GM18511 (cell line): ENCODE data around the gene C1orf185.
A peak's percentile ranks its signal among the peaks of the same experiment; 100 is the strongest.
"Not testable (repeated sequence)": the region's sequence is repeated elsewhere in the genome, so short reads cannot be mapped to it uniquely, and the experiment has no call there.

Experiments used
- ATAC-seq: cut with Tn5 transposase; IDR thresholded peaks from one replicate; pipeline ENCODE4 v1.9.1; 2021; ENCODE audit warnings: mild to moderate bottlenecking, moderate library complexity; ENCODE audit not compliant: unreplicated experiment

The C1orf185 gene

DNA sequence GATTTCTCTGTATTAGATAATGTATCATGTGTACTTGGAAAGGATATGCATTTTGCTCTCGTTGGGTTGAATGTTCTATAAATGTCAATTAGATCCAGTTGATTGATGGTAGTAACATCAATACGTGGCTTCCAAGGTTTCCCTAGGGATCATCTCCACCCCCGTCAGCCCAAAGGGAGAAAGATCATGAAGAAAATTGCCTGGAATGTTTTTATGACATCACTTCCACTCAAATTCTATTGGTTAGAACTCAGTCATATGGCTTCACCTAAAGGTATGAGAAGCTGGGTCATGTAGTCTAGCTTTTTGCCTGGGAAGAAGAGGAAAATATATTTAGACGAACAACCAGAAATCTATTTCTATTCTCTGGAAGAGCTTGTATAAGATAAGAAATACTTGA is at the start of gene C1orf185:
C1orf185 (plus strand) TSS at position 253 of the 400 bp plus-strand sequence; CDS start at position 259, 6 bp downstream.
- ATAC-seq = no peak

DNA sequence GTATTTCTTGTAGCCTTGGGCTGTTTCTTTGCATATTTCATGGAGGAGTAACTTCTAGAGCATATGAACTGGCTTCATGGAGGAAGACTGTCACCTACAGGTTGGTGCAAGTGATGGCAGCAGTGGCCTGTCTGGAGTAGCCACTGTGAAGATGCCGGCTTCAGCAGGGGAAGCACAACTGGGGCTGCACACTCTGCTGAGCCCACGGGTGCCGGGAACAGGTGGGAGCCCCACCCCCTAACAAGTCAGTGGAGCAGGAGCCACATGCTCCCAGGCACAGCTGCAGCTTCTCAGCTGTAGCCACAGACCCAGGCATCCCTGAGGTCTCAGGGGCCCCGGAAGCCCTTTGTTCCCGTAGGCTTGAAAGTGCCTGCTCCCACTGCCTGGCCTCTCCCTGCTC is 43.2 kb upstream of the C1orf185 start:
- no peak for ATAC-seq

DNA sequence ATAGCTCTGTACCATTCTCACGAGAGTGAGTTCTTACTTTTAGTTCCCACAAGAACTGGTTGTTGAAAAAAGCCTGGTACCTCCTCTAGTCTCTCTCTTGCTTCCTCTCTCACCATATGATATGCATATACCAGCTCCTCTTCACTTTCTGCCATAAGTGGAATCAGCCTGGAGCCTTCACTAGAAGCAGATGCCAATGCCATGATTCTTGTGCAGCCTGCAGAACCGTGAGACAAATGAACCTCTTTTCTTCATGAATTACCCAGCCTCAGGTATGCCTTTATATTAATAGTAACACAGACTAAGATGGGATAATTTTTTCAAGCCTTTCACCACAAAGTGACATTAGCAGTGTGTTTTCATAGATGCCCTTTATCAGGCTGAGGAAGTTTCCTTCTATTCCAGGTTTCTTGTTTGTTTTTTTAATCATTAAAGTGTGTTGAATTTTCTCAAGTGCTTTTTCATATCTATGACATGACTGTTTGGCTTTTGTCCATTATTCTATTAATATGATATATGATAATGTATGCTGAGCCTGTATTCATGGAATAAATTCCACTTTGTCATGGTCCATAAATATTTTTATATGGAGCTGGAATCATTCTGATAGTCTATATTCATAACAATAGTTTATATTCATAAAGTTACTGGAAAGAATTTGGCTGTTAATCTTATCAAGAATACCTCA is 40.7 kb upstream of the C1orf185 start:
- ATAC-seq = no peak

DNA sequence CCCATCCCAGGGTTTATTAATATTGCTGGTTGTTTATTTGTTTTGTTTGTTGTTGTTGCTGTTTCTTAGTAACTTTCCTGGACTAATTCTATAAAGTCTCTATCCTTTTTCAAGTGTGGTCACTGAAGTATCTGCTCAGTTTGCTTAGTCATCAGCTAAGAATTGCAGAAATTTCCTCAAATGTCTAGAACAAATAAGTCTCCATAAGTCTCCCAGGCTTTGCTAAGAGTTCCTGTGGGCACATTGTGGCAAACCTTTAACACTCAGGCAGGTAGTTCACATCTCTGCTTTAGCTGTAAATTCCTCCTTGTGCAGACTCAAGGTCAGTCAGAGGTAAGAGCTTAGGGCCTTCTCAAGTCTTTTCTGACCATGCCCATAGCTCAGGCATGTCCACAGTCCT is 38.9 kb upstream of the C1orf185 start:
- ATAC-seq = no peak

DNA sequence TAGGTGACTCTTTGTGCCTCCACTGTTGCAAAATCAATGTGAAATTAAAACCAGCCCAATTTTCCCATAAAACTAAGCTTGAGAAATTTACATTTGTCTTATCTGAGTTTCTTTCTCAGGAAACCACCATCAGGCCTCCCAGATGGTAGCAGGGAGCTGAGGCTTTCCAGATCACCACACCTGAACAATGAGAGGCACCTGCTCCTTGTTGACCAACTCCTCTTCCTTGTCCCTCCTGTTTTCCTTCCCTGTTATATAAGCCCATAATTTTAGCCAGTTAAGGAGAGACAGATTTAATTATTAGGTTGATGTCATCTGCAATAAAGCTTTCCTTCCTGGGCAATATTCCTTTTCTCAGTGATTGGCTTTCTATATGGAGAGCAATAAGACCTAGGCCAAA is 32.0 kb upstream of the C1orf185 start:
- no peak for ATAC-seq

DNA sequence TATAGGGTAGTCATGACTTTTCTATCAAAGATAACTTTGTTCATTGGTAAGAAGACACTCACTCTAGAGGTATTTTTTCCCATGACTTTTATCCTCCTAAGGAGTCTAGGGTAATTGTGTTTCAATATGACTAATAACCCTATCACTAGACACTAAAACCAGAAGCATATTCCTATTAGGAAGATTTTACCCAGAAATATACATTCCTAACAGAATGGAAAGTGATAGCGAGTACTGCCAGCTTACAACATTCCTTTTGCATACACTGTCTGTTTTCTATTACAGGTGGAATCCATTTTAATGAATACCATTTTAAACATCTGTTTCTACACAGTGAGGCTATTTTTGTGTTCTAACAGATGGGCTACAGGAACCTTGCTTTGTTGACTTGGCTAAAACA is 31.4 kb upstream of the C1orf185 start:
- no peak for ATAC-seq

DNA sequence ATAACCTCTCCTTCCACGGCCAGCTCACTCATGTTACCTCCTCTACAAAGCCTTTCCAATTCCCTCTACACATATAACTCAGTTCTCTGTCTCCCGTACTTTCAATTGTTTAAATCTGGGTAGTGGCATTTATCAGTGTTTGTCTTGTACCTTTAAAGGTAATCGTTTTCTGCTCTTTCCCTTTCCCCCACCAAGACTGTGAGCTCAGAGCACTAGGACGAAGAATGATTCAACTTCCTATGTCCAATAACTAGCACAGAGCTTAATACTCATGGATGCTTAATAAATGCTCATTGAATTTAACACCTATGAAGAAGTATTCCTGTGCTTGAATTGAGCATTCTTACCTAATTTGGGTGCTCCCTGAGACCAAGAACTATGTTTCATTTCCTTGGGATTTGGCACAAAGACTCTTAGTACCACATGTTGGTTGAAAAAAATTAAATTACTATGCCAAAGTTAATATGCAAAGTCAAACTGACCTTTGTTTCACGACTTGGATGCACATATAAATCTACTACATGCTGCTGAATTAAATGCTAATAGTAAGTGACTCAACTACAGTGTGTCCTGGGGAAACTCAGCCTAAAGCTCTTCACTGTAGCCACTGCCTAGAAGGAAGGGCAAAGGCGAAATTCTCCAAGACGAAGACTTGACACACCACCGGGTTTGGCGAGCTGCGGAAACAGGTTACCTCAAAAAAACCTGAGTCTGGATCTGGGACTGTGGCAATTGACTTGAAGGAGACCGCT is 30.6 kb upstream of the C1orf185 start:
- ATAC-seq = no peak

DNA sequence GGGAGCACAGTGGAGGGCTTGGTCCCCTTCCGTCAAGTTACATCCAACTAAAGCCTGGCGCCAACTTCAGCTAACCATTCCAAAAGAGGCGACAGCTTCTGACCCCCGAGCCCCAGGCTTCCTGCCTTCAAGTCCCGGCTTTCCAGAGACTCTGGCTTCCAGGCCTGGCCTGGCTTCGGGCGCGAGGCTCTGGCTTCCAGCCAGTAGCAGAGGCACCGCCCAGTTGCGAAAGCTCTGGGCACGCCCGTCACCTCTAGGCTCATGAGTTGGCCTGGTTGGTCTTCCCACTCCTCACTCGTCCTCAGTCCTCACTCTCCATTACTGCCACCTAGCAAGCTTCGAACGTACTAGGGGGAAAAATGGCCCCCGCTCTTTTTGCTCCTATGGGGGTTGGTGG is 30.0 kb upstream of the C1orf185 start:
- no peak for ATAC-seq

DNA sequence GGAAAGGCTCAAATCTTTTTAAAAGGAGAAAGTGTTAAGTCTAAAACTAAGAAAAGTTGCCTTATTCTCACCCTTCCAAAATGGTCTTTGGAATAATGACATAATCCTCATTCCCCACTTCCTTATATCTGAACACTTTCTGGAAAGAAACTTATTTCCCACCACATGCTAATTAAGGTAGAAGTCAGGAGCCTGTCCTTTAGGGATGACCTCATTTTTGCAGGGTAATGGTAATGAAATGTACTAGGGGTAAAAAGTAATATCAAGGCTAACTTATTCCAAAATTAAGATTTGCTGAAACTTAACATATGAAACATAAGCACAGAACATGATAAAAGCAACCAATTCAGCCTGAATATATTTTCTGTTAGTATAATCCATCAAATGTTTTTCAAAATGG is 29.4 kb upstream of the C1orf185 start:
- no peak for ATAC-seq

DNA sequence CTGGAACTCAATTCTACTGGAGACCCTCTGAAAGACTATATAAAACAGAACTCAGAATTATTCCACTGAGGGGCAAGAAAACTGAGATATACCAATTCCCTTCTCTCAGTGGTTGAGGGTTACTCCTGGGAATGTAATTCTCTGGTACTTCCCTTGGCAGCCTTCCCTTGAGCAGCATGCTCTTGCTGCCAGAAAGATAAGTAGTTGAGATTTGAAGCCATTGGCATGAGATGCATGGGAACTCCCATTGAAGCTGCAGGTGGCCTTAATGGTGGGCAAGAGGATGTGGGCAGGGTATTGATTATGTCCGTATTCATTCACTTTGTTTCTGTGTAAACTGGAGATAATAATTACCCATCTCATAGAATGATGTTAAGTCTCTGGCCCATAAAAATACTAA is 28.6 kb upstream of the C1orf185 start:
- no peak for ATAC-seq

DNA sequence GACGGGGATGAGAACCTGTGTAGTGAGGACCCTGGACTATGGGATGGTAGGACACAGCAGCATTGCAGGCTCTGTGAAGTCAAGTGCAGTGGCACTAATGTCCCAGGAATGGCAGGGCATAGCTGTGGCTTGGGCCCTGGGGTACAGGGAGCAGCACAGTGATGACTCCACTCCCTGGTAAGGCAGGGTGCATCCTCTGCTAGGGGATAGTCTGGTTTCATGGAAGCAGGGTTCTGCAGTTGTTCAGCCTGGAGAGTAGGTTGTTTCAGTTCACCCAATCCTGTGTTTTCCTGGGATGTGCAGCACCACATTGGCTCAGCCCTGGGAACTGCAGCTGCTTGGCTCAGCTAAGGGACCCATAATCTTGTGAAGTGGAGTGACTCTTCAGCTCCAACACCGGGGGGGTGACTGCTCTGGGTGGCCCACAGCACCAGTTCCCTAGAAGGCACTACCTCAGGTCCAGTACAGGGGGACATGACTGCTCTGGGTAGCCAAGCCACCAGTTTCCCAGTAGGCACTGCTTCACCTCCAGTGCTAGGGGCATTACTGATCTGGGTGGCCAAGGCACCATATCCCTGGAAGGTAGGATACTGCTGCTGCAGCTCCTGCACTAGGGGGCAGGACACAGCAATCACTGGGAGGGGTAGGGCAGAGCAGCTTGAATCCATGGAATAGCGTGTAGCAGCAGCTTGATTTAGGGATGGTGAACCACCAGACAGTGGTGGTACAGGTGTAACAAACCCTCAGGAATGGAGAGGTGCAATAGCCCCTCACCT is 15.3 kb upstream of the C1orf185 start:
- no peak for ATAC-seq

DNA sequence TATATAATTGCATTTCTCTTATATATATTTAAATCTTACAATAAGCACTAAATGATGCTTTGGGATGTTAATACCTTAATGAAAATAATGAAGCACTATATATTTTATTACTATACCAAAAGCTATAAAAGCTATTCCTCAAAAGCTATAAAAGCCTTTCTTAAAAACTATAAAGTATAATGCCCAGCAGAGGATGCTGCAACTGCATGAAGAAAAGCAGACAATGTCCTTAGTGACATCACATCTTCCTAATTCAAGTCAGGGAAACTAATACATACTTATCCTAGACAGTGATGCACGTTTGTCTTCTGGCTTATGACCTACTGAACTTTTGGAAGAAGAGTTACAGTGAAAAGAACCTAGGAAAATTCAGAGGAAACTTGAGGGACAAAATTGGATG is 13.6 kb upstream of the C1orf185 start:
- ATAC-seq = no peak

DNA sequence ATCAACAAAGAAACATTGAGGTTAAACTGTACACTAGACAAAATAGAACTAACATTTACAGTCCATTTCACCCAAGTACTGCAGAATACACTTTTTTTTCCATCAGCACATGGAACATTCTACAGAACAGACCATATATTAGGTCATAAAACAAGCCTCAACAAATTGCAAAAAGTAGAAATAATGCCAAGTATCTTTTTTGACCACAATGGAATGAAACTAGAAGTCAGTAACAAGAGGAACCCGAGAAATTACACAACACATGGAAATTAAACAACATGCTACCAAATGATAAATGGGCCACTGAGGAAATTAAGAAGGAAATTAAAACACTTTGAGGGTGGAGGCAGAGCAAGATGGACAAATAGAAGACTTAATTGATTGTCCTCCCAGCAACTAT is 8.4 kb upstream of the C1orf185 start:
- no peak for ATAC-seq

DNA sequence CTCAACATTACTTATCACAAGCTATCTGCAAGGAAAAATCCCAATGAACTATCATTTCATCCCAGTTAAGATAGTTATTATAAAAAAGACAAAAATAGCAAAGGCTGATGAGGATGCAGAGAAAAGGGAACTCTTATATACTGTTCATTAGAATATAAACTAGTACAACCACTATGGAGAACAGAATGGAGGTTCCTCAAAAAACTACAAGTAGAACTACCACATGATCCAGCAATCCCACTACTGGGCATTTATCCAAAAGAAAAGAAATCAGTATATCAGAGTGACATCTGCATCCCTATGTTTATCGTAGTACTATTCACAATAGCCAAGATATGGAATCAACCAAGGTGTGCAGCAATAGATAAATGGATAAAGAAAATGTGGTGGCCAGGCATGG is 4.9 kb upstream of the C1orf185 start:
- no peak for ATAC-seq

DNA sequence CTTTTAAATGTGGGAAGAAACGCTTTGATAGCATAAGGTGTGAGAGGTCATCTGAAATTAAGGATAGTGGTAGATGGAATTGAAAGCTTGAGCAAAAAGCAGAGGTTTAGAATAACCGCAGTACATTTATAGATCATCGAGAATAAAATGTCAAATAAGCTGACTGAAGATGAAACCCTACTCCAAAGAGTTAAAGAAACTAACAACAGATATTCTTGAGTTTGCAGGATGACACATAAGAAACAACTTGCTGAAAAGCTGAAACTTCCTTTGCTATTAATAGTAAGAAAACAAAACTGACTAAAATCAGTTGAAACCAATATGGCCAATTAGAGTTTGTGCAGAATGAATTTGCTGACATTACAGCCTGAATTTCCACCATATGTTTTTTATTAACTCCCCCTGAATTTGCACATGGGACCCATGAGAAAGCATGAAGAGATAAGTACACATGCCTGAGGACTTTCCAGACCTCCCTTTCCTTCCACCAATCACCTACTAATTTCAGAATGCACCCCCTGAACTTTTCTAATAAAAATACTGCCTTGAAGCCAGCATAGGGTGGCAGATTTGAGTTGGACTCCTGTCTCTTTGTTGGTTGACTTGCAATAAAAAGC is 1.7 kb upstream of the C1orf185 start:
- peak; percentile 72 for ATAC-seq

DNA sequence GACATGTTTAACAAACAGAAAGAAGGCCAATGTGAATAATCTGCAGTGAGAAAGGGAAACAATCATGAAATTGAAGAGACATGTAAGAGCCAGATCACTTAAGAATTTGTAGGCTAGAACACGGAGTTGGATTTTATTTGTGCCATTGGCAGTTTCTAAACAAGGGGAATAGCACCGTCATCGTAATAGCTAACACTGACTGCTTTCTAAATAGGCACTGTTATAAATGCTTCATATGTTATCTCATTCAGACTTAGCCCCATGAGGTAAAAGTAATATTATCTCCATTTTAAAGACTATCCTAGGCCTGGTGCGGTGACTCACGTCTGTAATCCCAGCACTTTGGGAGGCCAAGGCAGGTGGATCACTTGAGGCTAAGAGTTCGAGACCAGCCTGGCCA is 12.1 kb downstream of the C1orf185 start:
- no peak for ATAC-seq

DNA sequence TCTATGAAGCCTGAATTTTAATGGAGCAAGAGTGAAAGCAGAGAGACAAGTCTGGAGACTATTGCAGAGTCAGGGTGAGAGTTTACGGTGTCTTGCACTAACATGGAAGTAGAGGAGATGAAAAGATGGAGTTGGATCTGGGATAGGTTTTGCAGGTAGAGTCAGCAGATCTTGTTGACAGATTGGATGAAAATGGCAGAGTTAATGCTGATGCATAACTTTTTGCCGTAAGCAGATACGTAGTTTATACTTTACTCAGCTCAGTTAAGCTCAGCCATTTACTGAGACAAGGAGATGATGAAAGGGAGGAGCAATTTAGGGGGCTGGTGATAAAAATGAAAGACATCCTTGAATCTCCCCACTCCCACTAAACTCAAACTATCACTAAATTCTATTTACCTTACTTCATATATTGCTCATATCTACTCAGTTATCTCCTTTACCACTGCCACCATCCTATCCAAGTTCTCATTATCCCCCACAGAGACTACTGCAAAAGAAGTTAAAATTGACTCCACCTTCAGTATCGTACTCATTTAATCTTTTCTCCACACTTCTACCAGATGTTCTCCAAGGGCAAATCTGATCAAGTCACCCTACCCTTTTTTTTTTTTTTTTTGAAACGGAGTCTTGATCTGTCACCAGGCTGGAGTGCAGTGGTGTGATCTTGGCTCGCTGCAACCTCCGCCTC is 13.8 kb downstream of the C1orf185 start:
- ATAC-seq = no peak

DNA sequence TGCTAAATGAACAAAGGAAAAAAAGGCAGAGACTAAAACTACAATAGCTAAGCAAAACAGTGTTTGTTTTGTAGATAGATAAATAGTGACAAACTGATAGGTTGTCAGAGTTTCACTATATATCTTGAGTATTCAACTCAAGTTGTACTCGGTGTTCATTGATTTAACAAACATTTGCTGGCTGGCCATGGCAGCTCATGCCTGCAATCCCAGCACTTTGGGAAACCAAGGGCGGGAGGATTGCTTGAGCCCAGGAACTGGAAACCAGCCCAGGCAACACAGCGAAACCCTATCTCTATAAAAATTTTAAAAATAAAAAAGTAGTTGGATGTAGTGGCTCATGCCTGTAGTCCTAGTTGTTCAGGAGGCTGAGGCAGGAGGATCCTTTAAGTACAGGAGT is 17.3 kb downstream of the C1orf185 start:
- ATAC-seq = no peak

DNA sequence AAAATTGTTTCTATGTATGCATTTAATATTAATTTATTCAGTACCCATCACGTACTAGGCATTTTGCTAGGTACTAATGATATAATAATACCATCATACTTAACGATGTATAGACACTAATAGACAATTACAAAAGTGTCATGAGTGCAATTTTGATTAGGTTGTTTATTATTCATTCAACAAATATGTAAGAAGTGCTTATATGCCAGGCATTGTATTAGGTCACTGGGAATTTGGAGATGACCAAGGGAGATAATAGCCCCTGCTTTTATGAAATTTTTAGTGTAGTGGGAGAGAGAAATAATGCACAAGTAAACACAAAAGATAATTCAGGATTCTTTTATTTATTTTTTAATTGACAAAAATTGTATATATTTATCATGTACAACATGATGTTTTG is 18.6 kb downstream of the C1orf185 start:
- no peak for ATAC-seq

DNA sequence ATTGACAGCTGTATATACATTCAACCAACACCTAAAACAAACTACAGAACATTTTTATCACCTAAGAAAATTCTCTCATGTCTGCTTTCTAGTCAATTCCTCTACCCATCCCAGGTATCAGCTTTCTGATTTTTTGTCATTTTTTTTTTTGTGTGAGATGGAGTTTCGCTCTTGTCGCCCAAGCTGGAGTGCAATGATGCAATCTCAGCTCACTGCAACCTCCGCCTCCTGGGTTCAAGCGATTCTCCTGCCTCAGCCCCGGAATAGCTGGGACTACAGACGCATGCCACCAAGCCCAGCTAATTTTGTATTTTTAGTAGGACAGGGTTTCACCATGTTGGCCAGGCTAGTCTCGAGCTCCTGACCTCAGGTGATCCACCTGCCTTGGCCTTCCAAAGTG is 25.1 kb downstream of the C1orf185 start:
- not testable (repeated sequence) for ATAC-seq

DNA sequence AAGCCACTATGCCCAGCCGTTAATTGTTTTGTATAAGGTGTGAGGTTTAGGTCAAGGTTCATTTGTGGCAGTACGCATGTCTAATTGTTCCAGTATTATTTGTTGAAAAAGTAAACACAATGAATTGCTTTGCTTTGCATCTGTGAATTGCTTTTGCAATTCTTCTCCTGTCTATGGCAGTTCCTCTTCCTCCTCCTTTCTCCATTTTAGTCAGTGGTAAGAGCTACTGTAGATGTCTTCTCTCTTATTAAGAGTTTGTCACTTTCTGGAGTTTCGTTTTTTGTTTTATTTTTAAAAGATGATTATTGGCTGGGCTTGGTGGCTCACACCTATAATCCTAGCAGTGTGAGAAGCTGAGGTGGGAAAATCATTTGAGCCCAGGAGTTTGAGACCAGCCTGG is 29.2 kb downstream of the C1orf185 start:
- no peak for ATAC-seq
